HG02981 (cell line): ENCODE data around the gene PARD3.
A peak's percentile ranks its signal among the peaks of the same experiment; 100 is the strongest.
"Not testable (repeated sequence)": the region's sequence is repeated elsewhere in the genome, so short reads cannot be mapped to it uniquely, and the experiment has no call there.

Experiments used
- ATAC-seq: cut with Tn5 transposase; IDR thresholded peaks from one replicate; pipeline ENCODE4 v1.9.1; 2021; ENCODE audit warnings: mild to moderate bottlenecking, moderate library complexity; ENCODE audit not compliant: unreplicated experiment

The PARD3 gene

DNA sequence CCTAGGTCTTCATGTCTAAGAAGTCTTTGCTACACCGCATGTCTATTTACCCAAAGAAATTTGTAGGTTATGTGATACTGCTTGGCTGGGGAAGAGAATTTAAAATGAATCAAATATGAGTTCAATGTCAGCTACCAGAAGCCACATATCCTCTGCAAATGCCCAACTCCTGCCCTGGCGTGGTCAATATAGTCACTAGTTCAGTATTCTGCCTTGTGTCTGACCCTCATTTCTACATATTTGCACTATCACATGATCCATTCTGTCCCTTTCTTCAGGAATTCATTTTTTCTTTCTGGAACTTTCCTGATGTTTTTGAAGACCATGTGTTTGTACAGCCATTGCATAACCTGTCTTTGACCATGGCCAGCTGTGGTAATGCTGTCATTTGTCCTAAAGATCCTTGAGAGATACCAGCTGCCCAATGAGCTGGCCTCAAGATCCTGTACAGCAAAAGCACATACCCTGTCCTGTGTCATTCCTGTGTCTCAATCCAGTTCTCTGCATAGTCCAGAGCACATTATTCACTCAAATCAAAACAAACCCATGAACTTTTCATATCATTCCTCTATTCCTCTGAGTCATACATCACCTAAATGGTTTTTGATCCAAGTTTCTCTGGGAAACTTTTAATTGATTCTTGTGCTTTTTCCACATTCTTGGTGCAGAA is 524.5 kb downstream of the PARD3 start:
- ATAC-seq, result no peak

DNA sequence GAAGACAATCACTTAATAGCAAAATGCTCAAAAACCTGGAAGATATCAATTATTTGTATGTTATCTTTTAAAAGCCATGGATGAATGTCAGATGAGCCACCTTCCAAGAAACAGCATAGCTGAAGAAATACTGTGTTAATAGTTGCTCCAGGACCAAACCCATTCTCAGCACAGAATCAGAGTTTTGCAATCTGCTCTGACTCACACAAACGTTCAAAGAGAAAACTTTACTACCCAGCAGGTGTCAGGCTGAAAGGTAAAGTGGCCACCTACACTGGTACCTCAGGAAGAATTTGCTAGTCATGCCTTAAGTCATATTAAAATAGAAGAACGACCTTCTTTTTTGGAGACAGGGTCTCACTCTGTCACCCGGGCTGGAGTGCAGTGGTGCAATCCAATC is 526.5 kb downstream of the PARD3 start:
- no peak for ATAC-seq

DNA sequence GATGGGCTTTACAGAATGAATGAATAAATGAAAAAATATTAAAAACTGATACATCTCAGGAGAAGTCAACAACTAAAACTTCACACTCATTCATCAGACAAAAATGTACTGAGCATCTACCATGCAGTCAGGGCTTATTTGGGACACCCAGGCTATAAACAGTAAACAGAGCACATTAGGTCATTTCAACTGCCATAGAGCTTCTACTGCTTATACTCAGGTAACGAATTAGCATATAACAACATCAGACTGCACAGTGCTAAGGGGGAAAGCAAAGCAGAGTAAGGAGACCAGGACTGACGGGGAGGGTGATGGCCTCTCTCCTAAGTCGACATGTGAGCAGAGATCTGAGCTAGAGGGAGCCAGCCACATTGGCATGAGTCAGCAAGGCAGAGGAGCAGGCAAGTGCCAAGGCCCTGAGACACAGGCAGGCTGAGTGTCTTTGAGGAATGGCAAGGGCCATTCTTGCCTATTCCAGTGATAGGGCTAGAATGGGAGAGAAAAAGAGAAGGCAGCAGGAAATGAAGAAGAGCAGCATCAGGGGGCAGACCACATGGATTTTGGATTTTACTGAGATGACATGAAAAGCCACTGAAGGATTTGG is 528.9 kb downstream of the PARD3 start:
- ATAC-seq, result no peak

DNA sequence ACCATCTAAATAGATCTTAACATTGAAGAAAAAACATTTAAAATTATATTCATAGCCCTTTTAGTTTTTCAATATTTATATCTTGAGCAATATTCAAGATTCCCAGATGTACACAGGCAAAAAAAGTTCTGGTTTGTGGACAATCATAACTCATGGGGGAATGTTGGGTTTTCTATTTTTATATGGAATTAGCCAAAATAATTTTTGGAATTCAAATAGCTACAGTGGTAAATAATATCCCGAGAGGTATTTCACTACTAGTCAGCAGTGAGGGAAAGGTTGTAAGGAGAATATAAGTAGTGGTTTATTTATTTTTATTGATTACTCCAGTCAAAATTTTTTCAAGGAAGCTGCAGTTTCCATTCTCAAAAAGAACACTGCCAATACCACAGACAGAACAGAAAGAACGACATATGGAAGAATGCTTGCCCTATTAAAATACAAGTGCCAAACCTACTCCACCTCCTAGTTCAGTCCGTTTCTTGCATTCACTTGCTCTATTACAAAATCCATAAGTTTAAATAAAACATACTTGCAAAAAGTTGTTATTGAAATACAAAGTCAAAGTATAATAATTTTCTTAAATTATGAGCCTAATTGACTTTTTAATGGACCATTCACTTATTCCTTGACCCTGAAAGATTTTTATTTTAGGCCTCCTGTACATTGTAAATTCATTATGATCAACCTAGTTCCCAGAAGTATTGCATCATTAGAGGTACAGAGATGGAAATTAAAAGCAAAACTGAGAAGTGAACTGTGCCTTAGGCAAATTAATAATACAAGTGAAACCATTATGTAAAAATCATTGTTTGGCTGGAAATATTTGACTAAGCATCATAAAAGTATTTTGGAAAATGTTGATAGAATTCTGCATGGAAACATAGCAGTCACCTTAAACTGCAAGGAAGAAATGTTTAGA is 533.2 kb downstream of the PARD3 start:
- ATAC-seq, result no peak

DNA sequence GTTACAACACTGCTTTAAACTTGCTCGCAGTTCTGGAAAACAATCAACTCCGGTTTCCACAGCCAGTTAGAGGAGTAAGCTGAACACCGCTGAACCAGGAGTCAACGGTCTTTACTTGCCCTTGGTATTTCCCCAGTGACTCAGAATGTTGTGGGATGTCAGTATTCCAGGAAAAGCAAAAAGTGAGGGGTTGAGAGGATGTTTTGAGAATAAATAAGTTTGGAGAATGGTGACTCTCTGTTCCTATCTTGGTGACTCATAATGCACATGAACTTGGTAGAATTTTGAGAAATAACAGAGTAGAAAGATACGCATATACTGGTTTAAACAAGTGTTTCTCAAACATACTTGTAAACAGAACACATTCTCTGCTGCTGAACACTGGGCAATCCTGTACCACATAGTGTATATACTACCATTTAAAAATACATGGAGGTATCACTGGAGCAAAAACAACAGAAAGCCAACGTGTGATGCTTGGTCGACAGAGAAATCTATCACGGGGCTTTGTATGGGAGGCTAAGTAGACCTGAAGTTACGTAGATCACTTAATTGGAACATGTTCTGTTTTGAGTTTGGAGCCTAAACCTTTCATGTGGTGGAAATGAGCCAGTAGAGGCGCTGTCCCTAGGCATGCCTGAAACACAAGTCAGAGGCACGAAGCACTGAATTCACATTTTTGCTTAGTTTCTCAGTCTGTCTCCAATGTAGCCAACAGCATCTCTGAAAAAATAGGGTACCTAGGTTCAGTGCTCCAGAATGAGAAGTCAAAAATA is 534.3 kb downstream of the PARD3 start:
- no peak for ATAC-seq

DNA sequence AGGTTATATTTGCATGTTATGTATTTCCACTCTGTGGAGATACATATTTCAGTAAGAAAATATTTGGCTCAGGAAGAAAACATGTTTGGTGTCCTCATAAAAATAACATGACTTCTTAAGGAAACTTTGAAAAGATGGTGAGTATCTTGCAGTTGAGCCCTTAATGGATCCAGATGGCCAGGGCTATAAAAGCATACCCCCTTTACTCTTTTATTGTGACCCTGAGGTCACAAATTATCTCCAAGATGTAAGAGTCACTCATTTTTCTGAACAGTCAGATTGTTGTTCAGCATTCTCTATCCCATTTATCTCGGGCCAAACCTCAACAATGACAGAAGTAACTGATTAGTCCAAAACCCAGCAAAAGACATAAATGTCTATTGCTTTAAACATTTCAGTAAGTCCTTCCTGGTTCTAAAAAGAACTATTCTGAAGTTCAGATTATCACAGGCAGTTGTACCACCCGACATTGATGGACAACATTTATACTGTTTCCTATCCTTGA is 539.4 kb downstream of the PARD3 start:
- no peak for ATAC-seq

DNA sequence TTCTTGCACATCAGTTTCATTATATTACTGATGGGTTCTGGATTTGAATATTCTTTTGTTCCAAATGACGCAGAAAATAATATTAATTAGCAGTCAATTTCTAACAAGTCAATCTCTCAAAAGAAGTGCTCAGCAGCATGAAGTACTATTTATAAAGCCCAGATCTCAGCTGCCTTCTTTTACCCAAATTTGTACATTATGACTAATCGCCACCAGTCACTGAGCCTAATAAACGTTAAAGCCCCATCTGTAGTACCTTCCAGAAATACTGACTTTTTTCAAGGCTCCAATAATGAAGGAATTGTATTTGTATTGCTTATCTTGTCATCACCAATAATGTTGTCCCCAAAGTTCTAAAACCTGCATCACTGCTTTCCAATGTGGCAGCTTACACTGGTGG is 540.2 kb downstream of the PARD3 start:
- no peak for ATAC-seq

DNA sequence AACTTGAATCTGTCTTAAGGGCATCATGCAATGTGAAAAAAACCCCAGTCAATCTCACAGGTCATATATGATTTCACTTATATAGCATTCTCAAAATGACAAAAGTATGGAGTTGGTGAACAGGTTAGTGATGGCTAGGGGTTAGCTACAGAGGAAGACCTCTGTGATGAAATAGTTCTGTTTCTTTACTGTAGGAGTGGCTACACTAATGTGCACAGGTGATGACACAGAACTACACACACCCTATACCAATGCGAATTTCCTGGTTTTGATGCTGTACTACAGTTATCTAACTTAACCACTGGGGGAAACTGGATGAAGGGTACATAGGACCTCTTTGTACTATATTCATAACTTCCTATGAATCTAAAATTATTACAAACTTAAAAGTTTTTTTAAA is 541.8 kb downstream of the PARD3 start:
- no peak for ATAC-seq

DNA sequence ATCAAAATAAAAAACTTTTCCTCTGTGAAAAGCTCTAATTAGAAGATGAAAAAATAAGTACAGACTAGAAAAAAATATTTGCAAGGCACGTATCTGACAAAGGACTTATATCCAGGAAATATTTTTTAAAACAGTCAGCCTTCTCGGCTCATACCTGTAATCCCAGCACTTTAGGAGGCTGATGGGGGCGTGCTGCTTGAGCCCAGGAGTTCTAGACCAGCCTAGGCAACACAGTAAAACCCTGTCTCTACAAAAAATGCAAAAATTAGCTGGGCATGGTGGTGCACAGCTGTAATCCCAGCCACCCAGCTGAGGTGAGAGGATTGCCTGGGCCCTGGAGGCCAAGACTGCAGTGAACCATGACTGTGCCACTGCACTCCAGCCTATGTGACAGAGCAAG is 542.8 kb downstream of the PARD3 start:
- no peak for ATAC-seq

DNA sequence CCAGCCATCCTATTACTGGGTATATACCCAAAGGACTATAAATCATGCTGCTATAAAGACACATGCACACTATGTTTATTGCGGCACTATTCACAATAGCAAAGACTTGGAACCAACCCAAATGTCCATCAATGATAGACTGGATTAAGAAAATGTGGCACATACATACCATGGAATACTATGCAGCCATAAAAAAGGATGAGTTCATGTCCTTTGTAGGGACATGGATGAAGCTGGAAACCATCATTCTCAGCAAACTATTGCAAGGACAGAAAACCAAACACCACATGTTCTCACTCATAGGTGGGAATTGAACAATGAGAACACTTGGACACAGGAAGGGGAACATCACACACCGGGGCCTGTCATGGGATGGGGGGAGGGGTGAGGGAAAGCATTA is 546.7 kb downstream of the PARD3 start:
- ATAC-seq, result not testable (repeated sequence)

DNA sequence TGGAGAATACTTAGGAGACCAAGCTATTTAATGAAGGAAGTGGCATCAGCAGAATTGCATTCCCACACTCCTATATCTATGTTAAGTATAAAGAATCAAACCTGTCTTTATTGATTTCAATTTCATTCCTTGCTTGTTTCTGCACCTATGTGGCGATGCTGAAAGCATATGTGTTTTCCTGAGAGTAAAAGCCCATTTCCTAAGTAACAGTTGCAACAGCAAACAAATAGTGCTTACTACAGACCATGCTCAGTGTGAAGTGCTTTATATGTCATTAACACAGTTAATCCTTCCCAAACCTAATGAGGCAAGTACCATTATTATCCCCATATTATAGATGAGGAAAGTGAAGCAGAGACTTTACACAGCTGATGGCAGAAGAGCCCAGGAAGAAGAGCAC is 552.1 kb downstream of the PARD3 start:
- no peak for ATAC-seq

DNA sequence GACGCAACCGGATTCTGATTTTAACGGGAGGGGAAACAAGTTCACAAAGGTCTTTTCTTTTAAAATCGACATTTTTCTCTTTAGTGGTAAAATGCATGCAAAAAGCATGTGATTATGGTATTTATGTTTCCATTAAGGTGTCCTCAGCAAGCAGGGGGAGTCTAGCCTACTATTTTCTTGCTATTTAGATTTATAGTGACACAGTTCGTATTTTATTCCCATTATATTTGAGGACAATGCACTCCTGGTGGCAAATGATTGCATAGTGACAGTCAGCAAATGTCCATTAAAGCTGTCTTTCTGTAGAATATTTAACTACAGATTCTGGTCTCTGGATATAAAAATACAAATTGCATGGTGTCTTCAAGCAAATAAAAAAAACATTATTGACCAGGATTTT is 554.2 kb downstream of the PARD3 start:
- no peak for ATAC-seq

DNA sequence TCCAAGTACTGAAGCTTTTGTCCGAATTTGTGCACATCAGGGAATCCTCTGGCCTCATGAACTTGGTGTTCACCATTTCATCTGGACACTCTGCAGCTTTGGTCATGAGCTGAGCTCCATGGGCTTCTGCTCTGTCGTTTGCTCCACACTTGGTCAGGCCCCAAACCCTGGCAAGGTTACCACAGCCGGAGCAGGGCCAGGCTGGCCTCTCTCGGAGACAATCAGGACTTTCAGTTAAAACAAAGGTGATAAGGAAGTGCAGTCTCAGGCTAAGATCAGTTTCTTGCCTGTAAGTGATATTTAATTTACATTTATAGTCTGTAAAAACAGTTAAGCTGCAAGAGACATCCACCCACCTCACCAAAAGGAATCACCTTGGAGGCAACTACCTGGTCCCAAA is 558.9 kb downstream of the PARD3 start:
- ATAC-seq, result no peak

DNA sequence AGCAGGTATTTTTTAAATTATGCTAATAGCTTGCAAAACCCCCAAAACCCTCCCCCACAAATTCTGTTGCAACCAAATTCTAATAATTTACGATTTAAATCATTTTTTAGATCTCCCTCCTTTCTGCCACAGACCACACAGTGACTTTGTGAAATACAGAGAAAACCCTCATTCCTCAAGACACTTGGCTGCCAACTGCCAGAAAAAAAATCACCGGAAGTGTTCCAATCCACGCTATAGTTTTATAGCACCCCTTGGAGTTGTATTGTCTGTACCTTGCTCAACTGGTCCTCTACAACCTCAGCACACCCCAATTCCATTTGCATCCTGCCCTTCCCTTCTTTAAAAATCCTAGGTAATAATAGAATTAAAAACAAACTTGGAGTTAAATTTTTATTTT is 560.1 kb downstream of the PARD3 start:
- no peak for ATAC-seq

DNA sequence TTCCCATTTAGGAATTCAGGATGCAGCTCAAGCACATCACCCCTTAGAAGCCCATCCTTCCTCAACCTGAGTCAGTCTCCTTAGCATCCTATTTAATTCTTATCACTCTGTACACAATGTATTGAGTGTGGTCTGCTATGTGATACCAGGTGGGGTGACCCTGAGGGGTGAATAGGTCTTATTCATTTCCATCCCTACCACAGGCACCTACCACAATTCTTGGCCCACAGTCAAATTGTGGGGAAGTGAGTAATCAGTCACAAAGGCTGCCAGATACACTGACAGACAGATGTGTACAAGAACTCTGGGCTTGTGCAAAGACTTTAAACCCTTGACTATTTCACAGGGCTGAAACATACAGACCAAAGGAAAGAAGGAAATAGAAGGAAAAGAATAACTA is 560.5 kb downstream of the PARD3 start:
- peak; percentile 96 for ATAC-seq

DNA sequence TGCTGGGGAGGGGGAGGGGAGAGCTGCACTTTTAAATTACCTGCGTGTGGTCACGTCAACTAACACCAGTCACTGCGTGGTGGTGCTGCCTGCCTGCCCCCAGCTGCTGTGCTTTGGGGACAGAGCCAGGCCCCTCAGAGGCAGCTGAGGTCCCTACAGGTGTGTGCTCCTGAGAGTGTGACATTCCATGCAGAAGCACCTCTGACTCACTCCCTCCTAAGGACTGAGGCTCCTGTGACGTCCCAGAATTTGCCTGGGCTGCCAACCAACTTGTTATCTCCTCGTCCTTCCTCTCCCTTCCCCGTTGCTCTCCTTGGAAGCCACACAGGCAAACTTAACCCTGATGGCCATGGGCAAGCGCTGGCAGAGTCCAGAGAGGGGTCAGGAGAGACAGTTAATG is 563.0 kb downstream of the PARD3 start:
- no peak for ATAC-seq

DNA sequence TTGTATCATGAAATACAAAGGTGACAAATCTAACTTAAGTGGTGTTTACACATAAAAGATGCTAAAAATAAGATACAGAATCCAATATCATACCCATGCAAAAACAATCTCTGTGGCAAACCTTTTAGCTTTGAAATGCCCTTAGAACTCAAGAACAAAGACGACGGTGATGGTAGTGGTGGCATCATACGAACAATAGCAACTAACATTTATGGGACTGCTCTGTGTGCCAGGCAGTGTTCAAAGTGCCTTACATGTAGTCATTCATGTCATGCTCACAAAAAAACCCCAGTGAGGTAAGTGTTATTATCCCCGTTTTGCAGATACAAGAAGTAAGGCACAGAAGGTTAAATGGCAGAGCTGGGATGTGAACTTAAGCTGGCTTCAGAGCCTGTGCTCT is 563.9 kb downstream of the PARD3 start:
- ATAC-seq, result no peak

DNA sequence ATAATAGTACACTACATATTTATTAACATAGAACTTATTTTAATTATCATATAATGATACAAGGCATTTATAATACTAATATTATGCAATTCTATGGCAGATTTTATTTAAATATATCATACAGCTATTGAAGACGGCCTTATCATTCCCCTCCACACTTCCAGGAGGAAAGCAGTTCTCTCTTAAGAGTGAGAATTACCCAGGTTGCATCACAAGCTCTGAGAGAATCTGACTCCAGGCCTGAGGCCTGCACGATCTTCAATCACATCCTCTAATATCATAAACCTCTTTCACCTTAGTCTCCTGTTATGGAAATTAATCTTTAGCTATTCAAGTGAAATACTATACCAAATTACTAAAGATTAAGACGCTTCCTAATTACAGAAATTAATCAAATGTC is 564.4 kb downstream of the PARD3 start:
- no peak for ATAC-seq

DNA sequence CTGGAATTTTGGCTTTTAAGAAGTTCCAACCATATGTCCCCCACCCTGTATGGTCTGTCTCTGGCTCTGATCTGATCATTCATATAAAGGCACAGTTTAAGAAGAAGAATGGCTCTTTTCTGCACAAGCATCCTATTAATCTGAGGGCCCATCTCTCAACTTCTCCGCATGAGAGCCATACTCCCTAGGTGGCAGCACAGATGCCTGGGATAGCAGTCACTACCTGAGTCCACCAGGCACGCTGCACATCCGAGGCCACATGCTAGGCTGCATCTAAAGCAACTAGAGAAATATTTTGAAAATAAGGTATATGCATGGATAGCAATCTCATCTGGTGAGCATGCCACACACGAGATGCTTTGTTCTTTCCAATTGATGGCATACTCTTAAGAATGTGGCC is 565.5 kb downstream of the PARD3 start:
- no peak for ATAC-seq

DNA sequence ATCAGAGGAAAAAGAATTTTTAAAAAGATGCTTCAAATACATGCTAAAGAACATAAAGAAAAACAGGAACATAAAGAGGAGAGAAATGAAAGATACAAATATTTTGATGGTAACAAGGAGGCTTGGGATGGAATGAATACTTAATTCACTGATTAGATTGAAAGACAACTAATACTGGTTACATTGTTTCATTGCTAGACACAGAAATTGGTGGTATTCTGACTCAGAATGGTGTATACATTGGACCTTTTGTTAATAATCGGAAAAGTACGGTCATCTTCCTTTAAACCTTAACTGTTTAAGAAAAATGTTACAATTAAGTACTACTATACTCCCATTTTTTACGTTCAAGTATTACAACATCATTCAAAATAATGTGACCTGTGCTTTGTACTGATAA is 567.5 kb downstream of the PARD3 start:
- ATAC-seq, result no peak
